Colonic mucosa (tissue), 4 donors: ENCODE results near the gene LTBR. TPM values are rescaled to one million over a fixed set of nuclear protein-coding genes. Genes with fewer than 3 reads are reported as not detected.

Source experiments
- DNase-seq: peaks from one replicate; pipeline ENCODE4 v3.0.0-alpha.2; 2020
- H3K27ac ChIP-seq: fragments of 200-600 bp; one replicate; pipeline ENCODE4 v1.8.0; 2021
- H3K27me3 ChIP-seq: fragments of 200-600 bp; one replicate; pipeline ENCODE4 v1.8.0; 2021
- H3K36me3 ChIP-seq: fragments of 200-600 bp; one replicate; pipeline ENCODE4 v1.8.0; 2021
- H3K4me1 ChIP-seq: fragments of 200-600 bp; one replicate; pipeline ENCODE4 v1.8.0; 2021; ENCODE audit warnings: mild to moderate bottlenecking
- H3K4me3 ChIP-seq: fragments of 200-600 bp; one replicate; pipeline ENCODE4 v1.8.0; 2021
- H3K9ac ChIP-seq, 2 donors: one replicate each; pipeline ENCODE4 v1.7.0; 2013; ENCODE audit warnings: control low read depth in 2 of 2, low read depth in 2 of 2, low read length in 2 of 2
- H3K9me3 ChIP-seq: fragments of 200-600 bp; one replicate; pipeline ENCODE4 v1.8.0; 2021
- intact Hi-C: fragments of 100-400 bp; cut with DNase I; formaldehyde crosslinking; loops from one replicate; pipeline ENCODE4 v1.14.1; 2022
- total RNA-seq, 2 donors: library from RNA; stranded (reverse); fragmentation: NEBNext Ultra II Directional in 1 of 2; extraction: Animal tissue kit (Norgen Biotek cat#: 25700) in 1 of 2; gene quantifications; one replicate each; pipeline ENCODE4 v1.2.1, GENCODE V29; 2021
- TF ChIP-seq, protein P1 (sequence below): fragments of 200-600 bp; IDR thresholded peaks from one replicate; pipeline ENCODE4 v1.8.0; 2022; ENCODE audit warnings: antibody characterized with exemption, mild to moderate bottlenecking
- donor health status: healthy.
- donor health status: DM: no; HTN: no; CAD: no.
- donor health status: DM: no; HTN: no; CAD: no.

LTBR gene
- total RNA-seq, 2 donors from 2014 or later: 84.8 to 129 TPM

DNA sequence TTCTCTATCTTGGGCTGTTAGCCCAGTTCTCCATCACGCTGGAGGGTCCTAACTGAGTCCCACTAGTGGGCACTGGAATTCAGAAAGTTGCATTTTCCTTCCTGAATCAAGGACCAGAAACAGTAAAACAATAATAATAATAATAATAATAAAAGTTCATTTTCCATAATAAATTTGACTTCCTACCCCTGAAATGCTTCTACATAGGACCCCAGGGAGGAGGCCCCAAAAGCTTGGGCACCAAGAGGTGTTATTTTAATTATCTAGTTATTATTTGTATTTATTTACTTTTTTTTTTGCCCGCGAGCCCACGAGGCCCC is 21.0 kb upstream of the LTBR start:
- intact Hi-C loops: no loop called here
- Histone ChIP-seq H3K4me3 (peak overlapping the region; percentile 48), H3K9me3 (no peaks in the 10 kb centered on the region), H3K27me3 (no peaks in the 10 kb centered on the region), H3K9ac (peak overlapping the region in 1 of 2 donors; percentile 94), H3K27ac (peak overlapping the region; percentile 93), H3K4me1 (peaks cover 9% of the 10 kb centered on the region), H3K36me3 (no peaks in the 10 kb centered on the region)
- TF ChIP-seq, protein P1, sequence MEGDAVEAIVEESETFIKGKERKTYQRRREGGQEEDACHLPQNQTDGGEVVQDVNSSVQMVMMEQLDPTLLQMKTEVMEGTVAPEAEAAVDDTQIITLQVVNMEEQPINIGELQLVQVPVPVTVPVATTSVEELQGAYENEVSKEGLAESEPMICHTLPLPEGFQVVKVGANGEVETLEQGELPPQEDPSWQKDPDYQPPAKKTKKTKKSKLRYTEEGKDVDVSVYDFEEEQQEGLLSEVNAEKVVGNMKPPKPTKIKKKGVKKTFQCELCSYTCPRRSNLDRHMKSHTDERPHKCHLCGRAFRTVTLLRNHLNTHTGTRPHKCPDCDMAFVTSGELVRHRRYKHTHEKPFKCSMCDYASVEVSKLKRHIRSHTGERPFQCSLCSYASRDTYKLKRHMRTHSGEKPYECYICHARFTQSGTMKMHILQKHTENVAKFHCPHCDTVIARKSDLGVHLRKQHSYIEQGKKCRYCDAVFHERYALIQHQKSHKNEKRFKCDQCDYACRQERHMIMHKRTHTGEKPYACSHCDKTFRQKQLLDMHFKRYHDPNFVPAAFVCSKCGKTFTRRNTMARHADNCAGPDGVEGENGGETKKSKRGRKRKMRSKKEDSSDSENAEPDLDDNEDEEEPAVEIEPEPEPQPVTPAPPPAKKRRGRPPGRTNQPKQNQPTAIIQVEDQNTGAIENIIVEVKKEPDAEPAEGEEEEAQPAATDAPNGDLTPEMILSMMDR: no peak
- no peak for DNase-seq

DNA sequence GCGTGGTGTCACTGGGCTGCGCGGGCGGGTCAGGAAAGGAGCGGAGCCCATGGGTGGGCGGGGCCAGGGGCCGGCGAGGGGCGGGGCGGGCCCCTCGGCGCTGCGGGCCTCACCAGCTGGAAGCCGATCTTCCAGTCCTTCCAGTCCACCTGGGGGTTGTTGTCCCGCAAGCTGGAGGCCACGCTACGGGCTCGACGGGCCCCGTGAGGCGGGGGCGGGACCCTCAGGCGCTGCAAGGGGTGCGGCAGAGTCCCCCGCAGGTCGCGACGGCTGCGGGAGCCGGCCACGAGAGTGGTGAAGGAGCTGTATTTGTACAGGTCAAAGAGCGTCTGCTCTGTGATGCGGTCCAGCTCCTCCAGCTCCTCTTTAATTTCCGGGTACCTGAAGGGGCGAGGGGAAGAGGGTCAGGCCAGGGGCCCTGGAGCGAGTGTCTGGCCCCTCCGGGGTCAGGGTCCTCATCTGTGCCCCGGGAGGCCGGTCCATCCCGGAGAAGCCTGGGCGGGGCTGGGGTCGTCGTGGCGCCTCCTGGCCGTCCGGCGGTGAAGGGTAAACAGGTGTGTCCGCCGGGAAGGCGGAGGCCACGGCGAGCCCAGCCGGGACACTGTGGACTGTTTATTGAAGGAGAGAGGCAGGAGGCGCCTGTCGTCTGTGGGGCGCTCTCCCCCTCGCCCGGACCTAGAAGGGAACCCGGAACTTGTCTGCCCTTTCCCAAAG is 20.5 kb upstream of the LTBR start:
- TF ChIP-seq, protein P1: no peak
- peak; percentile 88 for DNase-seq
- no peaks in the 10 kb centered on the region for H3K9me3 ChIP-seq
- intact Hi-C loops: no loop called here
- peak overlapping the region; percentile 48 for H3K4me3 ChIP-seq
- H3K36me3 ChIP-seq: no peaks in the 10 kb centered on the region
- H3K27ac ChIP-seq: peak overlapping the region; percentile 93
- H3K4me1 ChIP-seq: peaks cover 10% of the 10 kb centered on the region
- H3K9ac ChIP-seq: peak overlapping the region; percentile 86 to 94
- no peaks in the 10 kb centered on the region for H3K27me3 ChIP-seq

GRCh38 chr12:6364044-6364374 is 20.0 kb upstream of the LTBR start:
- DNase-seq: peak; percentile 83
- Histone ChIP-seq H3K36me3 (no peaks in the 10 kb centered on the region), H3K27ac (peak overlapping the region; percentile 93), H3K9me3 (no peaks in the 10 kb centered on the region), H3K27me3 (no peaks in the 10 kb centered on the region), H3K4me1 (peaks cover 14% of the 10 kb centered on the region), H3K4me3 (peak overlapping the region; percentile 48), H3K9ac (peak overlapping the region; percentile 86 to 94)
- intact Hi-C loops: no loop called here
- TF ChIP-seq, protein P1: no peak

GRCh38 chr12:6367065-6367968 is 16.6 kb upstream of the LTBR start:
- Histone ChIP-seq H3K4me3 (no peak overlapping the region), H3K36me3 (no peaks in the 10 kb centered on the region), H3K27ac (peak overlapping the region; percentile 15), H3K4me1 (peaks cover 11% of the 10 kb centered on the region), H3K9ac (peak overlapping the region in 1 of 2 donors; percentile 14), H3K27me3 (no peaks in the 10 kb centered on the region), H3K9me3 (no peaks in the 10 kb centered on the region)
- peak; percentile 41 for DNase-seq
- TF ChIP-seq, protein P1: no peak
- intact Hi-C loops: no loop called here

- intact Hi-C loops: no loop called here
- Histone ChIP-seq H3K27ac (peak overlapping the region; percentile 15), H3K9me3 (no peaks in the 10 kb centered on the region), H3K4me3 (no peak overlapping the region), H3K27me3 (no peaks in the 10 kb centered on the region), H3K9ac (peak overlapping the region in 1 of 2 donors; percentile 64), H3K36me3 (no peaks in the 10 kb centered on the region), H3K4me1 (peaks cover 11% of the 10 kb centered on the region)
- peak; percentile 29 for DNase-seq
- TF ChIP-seq, protein P1: no peak
Measured at GRCh38 chr12:6367969-6368892, 15.7 kb upstream of the LTBR start.
